GM21367 (cell line): ENCODE measurements around the gene ARHGAP26.
"Not testable (repeated sequence)": the region's sequence is repeated elsewhere in the genome, so short reads cannot be mapped to it uniquely, and the experiment has no call there.

Experiments used
- ATAC-seq: cut with Tn5 transposase; IDR thresholded peaks from one replicate; pipeline ENCODE4 v1.9.1; 2021; ENCODE audit not compliant: unreplicated experiment

ARHGAP26 gene

DNA sequence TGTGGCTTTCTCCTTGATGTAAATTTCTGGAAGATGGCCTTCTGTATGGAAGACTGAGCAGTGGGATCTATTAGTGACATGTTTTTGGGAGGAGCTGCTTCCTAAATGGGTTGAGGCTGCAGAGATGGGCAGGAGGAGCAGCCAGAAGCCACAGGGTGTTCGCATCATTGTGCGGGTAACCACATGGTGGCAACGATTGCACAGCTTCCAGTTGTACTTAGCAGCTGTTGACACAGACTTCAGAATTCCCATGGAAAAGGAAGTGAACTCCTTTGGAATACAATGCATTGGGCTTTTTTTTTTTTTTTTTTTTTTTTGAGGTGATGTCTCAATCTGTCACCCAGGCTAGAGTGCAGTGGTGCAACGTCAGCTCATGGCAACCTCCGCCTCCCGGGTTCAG lies 336.0 kb downstream of the ARHGAP26 start:
- no peak for ATAC-seq

DNA sequence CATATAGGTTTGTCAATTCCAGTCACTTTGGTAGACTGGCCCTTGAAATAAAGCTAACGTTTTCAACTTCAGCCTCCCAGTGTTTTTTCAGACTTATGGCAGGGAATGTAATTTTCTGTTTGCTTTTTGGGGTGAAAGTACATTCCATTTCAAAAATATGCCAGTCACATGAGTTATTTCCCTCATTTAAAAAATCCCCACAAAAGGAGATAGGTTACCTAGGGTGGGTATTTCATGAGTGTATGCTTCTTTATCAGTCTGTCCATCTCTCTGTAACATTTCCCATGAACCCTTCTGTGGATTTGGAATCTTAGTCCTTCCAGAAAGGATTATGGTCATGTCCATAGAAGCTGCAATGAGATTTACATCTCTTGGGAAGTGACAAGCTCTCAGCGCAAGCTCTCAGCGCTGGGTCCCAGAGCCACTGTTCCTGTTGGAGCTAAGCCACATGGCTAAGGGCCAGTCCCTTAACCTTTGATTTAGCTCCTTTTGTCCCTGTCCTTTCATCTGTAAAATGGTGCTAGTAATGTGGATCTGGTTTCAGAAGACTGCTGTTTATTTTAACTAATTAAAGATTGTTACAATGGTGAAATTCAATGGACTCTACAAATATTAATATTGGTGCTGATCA lies 338.4 kb downstream of the ARHGAP26 start:
- ATAC-seq, result no peak

DNA sequence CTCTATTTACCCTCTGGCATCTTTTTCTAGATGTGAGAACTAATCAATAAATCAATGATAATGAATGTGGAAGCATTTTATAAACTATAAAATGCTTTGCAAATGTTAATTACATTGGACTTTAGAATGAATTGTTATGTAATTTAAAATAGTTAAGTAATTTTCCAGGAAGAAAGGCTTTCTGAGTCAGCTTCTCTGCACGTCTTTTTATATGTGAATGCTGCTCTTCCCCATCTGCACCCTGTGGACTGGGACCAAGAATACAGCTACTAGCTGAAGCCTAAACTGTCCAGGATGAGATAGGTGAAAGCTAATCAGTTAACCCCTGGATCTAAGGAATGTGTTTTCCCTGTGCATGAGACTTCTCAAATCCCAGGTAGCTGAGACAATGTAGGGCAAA lies 340.4 kb downstream of the ARHGAP26 start:
- no peak for ATAC-seq

DNA sequence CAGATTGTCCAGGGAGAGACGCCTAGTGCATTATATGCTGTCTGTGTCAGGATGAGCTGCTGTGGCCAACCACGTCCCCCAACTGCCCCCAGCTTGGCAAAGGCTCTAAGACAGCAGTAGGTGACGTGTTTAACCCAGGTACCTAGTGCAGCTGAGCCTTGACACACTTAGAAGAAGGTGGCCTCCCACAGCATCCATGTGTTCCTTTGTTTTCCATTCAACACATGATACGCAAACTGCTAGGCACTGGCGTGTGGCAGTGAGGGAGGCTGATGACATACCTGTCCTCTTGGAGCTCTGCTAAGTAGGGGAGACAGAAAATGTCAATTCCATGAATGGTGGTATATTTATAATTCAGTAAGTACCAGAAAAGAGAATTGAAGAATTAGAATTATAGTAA lies 341.6 kb downstream of the ARHGAP26 start:
- ATAC-seq, result no peak

DNA sequence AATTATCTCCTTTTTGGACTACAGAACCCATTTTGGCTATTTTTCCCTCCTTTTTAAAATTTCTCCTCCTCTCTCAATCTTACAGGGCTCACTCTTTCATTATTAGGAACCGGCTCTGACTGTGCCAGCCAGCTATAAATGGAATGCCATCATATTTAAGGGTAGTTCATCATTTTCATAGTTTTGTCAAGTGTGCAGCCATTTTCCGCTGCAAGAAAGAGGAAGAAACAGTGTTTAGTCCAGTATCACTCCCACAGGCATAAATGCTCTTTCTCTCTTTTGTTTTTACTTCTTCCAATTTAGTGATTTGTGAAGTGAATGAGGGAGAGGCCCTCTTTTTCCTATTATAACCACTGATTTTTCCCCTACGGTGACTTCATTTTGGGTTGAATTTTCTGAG lies 343.3 kb downstream of the ARHGAP26 start:
- ATAC-seq, result no peak

DNA sequence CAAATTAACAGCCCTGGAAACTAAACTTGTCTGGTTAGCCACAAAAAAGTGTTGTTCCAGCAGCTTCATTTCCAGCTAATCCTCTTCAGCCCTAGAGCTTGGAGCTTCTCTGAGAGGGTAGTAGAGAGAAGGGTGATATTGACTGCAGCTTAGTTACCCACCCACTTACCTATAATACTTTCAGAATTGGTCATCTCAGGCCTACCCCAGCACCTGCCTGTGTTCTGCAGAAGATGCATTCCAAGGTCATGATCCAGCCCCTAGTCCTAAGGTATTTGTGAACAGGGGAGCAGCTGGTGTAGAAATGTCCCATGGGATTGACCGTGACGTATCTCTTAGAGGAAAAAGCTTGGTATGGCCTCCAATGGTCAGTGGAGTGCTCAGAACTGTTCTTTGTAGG lies 344.3 kb downstream of the ARHGAP26 start:
- no peak for ATAC-seq

DNA sequence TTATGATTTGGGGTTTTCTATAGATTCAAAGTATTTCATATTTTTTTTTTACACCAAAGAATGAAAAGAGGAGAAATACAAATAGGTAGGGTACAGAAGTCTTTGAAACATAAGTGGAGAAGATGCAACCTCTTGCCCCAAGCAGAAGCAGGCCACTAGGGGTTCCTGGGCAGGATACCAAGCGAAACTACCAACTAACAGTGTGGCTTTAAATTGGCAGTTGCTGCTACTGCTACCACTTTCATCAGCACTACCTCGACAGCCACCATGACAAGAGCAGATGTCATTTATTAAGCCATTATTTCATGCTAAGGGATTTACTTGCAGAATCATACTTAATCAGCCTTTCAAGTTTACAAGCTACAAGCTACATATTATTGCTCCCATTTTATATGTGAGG lies 345.2 kb downstream of the ARHGAP26 start:
- ATAC-seq, result no peak

DNA sequence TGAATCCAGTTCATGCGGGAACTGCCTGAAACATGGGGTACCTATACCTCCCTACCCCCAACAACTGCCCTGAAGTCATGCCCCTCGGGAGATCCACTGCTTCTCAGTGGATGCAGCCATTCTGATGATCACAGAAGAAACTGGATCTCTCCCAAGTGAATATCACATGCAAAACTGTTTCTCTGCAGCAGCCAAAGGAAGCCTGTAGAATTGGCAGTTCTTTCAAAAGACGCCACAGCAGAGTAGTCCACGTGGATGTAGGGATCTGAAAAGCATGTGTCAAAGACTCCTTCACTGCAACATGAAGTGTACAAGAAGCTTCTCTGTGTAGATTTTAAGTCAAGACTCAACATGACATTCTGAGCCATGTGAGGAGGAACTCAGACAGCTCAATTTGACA lies 346.6 kb downstream of the ARHGAP26 start:
- no peak for ATAC-seq

DNA sequence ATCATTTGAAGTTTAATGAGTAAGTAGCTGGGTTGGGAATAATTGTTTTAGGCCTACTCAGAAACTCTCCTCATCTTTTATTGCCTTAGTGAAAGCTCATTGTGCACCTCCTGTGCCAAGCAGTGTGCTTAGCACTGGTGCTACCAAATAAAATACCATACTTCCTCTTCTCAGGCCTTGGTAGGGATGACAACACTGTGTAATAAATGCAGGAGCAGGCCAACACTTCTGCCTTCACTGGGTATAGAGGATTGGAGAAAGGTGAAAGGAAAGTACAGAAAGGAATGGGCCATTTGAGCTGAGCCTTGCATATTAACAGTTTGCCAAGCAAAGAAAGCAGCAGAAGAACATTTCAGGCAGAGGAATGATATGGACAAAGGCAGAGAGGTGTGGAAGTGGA lies 347.6 kb downstream of the ARHGAP26 start:
- no peak for ATAC-seq

DNA sequence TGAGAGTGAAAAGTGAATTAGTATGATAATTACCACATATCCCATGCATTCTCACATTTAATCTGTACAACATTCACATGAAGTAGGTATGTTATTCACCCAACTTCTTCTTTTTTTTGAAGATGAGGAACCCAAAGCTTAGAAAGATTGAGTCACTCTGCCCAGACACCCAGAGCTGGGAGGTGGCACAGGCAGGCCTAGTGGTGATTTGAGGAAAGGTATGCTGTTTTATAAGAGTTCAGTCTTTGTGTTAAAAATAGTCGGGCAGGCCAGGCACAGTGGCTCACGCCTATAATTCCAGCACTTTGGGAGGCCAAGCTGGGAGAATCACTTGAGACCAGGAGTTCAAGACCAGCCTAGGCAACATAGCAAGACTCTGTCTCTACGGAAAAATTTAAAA lies 348.0 kb downstream of the ARHGAP26 start:
- no peak for ATAC-seq

DNA sequence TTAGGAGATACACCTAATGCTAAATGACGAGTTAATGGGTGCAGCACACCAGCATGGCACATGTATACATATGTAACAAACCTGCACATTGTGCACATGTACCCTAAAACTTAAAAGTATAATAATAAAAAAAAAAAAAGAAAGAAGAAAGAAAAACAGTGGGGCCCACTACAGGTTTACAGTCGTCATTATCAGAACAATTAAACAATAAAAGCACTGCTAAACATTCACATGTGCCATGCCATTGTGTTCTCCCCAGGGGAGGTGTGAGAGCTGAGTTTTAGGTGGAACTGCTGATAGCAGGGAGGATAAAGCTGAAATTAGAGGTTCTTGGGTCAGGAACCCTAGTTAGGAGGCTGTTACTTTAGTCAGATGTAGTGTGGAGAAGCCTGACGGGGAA lies 348.6 kb downstream of the ARHGAP26 start:
- not testable (repeated sequence) for ATAC-seq

DNA sequence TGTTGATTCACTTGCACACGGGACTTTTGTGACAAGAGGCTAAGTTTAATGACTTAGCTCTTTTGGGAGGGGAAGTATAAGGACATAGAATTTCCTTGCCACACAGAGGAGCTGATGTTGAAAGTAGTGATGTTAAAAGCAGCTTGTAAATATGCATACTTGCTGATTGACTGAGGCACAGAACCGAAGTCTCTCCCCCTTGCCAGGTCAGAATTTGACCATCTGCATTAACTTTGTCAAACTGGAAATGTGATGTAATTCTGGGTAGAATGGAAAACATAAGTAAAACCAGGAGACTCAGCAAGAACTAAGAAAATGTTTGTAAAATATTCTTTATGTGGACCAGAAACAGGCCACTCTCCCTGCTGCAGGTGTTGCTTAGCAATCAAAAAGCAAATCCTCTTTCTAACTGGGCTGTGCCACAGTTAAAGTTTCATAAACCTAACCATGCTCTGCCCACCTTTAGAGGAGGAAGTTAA lies 349.2 kb downstream of the ARHGAP26 start:
- ATAC-seq, result peak; percentile 71

DNA sequence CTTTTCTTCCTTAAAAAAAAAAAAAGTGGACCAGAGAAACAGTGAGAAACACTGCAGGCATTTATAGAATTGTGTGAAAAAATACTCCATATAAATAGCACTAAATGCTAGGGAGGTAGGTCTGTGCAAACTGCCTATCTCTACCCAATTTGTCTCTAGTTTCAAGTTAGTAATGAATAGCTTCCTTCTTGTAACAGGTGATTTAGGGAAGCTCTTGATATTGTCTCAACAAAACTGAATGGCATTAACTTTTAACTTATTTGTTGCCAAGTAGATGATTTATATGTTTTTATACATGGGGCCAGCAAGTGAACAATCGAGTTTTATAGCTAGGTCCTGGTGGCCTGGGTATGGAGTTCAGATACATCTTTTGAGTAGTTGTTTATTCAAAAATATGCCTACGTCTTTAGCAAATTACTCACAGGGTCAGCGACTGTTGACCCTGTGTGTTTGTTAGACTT lies 349.7 kb downstream of the ARHGAP26 start:
- ATAC-seq, result peak; percentile 4

DNA sequence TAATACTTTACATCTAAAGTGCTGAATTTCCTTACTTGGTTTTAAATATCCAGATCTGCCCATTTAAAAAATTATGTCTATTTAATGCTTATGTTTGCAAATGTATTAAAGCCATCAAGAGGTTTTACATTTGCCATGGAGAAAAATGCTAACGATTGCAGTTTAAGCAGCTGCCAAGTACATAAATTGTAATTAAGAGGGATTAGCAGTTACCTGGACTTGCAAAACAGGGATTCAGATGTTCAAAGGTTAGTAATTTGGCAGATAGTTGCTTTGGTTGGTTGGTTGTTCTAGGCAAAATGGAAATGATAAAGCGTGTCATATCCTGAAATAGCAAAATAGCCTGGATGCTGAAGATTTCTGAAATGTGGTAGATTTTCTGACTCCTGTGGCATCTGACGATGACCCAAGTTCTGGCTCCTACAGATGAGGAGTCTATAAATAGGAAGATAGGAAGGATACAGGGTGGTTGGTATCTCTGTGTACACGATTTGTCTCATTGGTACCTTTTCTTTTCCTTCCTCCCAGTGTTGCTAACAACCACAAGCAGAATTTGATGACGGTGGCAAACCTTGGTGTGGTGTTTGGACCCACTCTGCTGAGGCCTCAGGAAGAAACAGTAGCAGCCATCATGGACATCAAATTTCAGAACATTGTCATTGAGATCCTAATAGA lies 350.4 kb downstream of the ARHGAP26 start:
- ATAC-seq, result no peak

DNA sequence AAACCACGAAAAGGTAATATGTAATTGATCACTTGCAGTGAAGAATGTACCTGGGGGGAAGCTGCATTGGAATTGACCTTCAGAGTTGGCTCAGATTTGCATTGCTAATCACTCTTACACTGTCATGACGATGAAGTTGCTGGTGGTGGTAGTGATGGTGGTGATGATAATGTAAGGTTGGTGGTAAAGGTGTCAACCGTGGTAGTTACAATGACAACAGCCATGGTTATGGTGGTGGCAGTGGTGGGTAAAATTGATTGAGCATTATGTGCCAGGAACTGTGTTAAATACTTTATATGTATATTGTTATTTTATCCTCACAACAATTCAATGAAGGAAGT lies 350.9 kb downstream of the ARHGAP26 start:
- no peak for ATAC-seq

DNA sequence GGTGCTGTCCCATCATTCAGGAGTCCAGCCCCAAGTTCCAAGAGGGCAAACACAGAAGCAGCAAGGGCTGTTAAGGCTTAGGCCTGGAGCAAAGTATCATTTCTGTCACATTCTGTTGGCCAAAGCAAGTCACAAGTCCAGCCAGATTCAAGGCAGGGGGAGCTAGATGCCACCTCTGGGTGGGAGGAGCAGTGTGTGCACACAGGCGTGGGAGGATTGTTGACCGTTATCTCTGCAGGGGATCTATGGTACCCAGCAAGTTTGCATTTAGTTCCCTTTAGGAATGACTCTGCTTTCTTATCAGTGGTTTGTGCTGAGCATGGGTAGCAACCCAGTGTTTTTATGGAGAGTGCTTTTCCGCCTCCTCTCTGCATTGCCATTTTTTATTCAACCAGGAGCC lies 354.4 kb downstream of the ARHGAP26 start:
- no peak for ATAC-seq

DNA sequence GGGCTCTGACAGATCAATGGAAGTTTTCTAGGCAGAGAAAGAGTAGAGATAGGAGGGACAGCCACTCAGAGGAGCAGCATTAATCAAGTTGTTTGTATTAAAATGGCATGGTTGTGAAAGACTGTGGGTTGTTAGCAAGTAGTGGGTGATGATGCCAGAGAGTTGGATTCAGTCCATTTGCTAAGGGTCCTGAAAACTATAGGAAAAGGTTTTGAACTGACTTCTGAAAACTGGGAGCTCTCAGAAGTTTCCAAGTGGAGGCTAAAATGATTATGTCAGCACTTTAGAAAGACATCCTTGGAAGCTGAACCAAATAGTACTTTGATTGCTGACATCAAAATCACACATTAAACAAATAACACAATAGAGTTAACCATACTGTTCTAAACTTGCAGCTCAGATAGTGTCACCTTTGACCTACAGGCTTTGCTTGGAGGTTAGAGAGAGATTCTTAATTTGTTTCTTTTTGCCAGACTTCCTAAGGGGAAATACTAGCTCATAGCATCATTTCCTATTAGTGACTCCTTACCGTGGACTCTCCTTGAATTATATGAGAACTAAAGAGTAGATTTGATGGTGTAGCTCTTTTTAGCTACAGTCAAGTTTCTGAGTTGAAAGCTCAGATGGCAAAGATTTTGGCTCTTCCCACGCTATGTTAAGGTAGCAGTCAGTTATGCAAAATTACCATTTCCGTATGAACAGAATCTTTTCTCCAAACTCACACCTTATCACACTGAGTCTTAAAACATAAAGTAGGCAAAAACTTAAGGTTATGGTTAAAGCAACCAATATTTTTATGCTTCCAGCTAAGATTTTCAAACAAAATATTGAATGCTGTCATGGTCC lies 356.2 kb downstream of the ARHGAP26 start:
- ATAC-seq, result no peak

DNA sequence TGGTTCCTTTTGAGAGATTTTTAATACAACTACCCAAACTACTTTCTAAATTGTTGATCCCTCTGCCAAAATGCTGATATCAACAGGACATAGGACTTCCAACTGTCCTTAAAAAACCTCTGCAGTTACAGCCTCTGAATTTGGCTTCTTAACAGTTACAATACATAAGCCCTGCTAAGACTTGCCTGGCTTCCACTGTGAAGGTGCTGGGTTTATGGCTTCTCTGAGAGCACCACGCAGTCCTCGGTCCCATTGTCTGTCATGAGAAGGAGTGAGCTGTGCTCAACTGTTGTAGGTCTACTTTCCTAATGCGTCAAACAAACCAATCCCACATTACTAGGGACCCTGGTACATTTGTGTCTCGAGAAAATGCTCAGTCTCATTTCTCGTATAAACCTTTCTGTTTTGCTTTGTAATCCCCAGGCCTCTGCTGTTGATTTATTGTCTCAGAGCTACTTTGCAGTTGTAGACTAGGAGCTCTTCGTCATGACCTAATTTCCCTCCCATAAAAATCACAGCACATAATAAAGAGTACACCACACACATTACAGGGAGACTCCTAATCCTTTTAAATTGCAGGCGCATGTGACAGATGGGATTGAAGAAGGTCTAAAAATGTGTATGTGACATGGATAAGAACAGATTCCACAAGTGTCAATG lies 358.4 kb downstream of the ARHGAP26 start:
- ATAC-seq, result no peak

DNA sequence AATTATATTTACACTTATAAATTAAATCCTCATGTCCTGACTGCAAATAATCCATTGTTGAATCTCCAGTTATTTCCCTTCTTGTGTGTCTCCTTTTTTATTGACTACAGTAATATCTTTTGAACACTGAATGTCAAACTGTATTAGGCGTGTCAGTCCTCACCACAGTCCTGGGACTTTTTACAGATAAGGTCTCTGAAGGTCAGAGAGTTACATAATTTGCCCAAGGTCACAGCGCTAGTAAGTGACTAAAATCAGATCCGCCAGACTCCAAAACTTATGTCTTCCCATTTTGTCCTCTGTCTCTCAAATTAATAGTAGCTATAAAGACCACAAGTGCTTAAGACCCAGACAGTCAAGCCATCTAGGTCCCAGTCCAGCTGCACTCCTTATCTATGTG lies 359.0 kb downstream of the ARHGAP26 start:
- ATAC-seq, result no peak

DNA sequence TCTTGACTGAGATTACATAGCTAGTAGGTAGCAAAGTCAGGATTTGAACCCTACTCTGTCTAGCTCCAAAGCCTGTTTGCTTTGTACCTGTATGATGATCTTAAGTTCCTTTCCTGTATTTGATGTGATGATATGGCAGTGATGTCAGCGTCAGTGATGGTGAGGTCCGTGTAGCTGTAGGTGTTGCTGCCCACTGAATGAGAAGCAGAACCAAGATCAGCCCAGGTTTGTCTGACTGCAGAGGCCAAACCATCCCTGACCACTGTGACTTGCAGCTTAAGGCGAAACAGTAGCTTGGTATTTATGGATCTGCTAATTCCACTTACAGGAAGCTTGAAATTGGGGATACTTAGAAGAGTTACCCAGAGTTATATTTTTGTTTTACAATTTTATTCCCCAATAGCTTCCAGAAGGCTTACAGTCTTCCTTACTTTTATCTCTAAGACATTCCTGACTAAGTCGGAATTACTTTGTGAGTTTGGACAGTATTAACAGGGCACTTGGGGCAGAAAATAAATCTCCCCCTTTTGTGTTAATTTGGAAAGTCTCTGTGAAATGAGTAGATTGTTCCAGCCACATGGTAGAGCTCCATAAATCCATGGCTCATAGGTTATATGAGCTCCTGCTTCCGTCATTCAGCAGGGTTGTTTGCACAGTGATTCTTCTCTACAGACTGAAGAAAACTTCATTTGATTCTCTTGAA lies 359.9 kb downstream of the ARHGAP26 start:
- ATAC-seq, result no peak
